GM18909 (cell line): ENCODE data around the gene XYLT1.

Experiments used
- ATAC-seq: cut with Tn5 transposase; IDR thresholded peaks from one replicate; pipeline ENCODE4 v1.9.1; 2021; ENCODE audit warnings: mild to moderate bottlenecking; ENCODE audit not compliant: unreplicated experiment, poor library complexity

Gene XYLT1

GRCh38 chr16:17381784-17382183, 89.0 kb downstream of the XYLT1 start:
- no peak for ATAC-seq

DNA sequence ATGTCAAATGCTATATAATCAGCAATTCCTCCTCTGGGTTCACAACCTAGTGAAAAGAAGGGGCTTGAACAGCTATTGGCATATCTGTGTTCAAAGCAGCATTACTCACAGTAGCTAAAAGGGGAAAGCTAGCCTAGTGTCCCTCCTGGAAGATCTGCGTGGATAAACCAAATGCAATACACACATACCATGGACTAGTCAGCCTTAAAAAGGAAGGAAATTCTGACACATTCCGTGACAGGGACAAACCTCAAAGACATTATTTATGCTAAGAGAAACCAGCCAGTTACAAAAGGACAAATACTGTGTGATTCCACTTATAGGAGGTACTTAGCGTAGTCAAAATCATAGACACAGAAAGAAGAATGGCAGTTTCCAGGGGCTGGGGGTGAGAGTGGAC, 90.1 kb downstream of the XYLT1 start:
- ATAC-seq = no peak

DNA sequence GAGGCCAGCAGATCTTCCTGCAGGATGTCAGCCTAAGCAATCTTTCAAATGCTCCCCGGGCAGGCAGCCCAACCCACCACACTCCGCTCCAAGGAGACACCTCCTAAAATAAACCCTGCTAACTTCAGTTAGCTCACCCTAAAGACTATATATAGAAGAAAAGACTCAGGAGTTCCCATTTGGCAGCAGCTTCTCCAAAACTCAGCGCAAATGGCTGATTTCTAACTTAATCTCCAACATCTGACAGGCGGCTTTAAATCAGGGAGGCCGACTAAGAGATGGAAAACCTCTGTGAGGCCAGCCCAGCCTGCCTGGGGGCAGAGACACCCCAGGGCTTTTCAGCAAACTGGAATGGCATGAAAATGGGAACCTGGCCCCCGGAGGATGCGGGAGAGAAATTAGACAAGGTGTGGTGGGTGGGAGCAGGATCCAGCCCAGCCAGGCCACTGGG, 91.6 kb downstream of the XYLT1 start:
- no peak for ATAC-seq

DNA sequence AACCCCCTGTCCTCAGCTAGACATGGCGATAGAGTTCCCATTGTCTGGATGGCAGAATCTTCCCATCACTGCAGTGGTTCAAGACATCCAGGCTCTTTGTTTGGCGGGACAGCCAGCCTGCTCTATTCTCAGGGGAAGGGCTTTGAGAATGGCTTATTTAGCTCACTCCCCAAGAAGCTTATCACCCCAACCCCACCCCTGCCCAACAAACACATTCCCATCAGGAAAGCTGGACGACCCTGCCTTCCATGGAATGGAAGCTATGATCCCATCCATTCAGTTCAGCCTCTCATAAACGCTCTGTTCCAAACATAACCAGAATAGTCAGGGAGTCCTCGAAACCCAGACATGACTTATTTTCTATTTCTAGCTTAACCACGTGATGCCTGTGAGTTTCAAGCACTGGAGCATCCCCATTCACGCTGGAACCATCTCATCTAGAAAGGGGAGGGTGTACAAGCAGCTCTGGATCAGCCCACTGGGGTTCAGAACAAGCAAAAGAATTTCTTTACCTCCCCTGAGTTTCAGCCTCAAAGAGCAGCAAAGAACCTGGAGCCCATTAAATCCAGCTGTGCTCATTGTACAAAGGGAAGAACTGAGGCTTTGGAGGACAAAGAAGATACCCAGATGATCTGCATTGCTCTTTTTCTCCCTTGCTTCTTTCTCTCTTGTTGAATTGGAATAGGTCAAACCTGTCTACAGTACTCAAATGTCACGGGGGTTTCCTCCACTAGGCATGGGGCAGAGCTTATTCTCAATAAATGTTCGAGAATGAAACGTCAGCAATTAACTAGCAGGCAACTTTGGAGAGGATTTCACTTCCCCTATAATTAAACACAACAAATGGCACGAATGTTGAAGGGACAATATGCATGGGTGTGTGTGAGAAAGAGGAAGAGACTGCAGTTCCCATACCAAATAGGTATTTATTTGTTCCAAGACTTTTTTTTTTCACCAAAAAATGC, 93.1 kb downstream of the XYLT1 start:
- ATAC-seq = no peak

DNA sequence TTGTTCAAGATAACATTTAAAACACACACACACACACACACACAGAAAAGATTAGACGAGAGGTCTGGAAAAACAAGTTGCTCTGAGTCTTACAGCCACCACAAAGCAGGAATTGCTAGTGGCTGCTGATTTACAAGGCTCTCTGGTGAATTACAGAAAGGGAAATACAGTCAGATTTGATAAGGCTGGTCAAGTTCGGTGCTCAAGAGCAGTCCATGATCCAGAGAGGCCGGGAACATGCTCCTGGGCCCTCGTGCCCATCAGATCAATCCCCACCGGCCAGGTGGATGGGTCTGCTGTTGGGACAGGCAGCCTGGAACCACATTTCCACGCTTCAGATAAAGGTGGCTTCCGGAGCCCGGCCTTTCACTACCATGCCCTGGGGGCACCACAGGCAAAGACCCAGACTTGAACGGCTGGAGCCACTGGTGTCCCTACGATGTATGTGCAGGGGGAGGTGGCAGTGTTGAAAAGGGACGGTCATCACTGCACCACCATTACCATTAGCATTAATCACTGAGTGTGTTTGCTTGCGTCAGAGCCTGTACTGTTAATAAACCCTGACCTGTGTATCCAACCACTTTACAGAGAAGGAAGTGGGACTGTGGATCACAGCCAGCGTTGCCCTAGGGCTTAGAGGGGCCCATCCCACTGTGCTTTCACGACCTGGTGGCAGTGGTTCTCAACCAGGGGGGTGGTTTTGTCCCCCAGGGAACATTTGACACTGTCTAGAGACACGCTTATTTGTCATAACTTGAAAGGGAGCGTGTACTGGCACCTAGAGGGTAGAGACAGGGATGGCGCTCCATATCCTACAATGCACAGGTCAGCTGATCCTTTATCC, 95.1 kb downstream of the XYLT1 start:
- no peak for ATAC-seq

GRCh38 chr16:17374668-17375255, 96.0 kb downstream of the XYLT1 start:
- no peak for ATAC-seq

GRCh38 chr16:17373533-17373932, 97.2 kb downstream of the XYLT1 start:
- no peak for ATAC-seq

GRCh38 chr16:17372386-17372785, 98.4 kb downstream of the XYLT1 start:
- ATAC-seq = no peak

GRCh38 chr16:17371299-17371698, 99.5 kb downstream of the XYLT1 start:
- ATAC-seq = no peak

DNA sequence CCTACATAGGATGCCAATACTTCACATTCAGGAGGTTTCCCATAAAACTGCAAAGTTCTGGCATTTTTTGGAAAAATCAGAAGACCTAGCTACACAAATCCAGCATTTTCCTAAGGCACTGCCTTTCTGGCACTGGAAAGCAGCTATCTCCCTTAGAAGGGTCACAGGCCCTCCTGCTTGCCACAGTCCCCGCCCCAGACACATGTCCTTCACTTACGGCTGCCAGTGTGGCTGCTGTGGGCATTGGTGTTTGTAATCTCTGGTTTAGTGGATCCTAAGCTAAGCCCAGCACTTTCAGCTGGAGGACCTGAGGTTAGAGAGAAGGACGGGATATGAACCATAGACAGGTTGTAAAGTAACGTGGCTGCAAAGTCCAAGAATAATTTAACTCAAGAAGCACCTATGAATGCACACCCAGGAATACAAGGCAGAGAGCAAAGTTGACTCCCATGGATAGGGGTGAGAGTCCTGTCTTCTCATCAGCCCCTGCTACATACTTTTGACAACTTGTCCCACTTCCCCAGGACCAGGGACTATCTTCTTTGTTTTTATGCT, 100.0 kb downstream of the XYLT1 start:
- ATAC-seq = no peak

DNA sequence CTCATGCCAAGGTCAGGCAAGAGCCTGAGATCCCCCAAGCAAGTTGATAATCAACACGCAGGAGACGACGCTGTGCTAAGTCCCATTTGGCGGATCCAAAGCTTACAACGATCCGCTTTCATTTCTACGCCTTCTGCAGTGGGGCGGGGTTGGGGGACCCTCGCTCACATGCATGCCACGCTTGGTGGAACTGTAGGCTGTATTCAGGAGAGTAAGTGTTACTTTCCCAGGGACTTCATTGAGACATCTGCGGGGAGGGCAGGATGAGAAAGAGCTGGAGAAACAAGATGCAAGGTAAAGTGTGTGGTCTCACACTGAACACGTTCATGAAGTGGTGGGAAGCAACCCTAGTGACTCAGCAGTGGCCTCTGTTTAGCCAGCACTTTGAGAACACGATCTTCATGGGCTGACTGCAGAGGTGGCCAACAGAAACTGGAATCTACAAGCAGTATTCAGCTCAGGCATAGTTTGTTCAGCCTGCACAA, 100.5 kb downstream of the XYLT1 start:
- no peak for ATAC-seq

DNA sequence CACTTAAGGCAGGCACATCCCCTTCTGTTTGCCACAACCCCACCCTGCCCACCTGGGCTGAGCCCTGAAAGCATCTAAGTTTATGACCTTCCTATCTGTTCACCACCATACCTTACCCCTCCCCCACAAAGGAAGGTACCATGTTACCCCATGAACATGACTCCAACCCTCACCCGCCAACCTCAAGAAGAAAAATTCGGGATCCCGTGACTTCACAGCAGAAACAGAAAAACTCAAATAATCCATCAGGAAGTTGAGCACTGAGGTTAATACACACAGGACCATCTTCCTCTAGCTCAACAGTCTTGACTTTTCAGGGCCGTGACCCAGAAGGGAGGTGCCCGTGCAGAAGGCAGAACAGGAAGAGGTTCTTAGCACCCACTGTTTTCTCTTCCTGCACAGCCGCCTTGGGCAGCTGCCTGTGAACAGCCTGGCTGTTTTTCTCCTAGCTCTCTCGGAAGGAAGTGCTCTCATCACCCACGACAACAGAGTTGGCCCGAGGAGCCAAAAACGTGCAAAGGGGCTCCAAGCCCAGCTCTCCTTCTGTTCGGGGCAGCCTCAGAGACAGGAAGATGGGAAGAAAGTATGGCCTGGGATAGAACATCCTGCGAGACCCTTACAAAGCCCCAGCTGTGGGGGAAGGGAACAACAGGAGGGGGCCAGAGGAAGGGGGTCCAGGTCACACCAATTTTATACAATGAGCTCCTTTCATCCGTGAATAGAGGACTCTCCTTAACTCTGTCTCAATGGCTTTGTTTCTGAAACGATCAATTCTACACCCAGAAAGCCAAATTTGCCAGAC, 101.1 kb downstream of the XYLT1 start:
- peak; percentile 84 for ATAC-seq

DNA sequence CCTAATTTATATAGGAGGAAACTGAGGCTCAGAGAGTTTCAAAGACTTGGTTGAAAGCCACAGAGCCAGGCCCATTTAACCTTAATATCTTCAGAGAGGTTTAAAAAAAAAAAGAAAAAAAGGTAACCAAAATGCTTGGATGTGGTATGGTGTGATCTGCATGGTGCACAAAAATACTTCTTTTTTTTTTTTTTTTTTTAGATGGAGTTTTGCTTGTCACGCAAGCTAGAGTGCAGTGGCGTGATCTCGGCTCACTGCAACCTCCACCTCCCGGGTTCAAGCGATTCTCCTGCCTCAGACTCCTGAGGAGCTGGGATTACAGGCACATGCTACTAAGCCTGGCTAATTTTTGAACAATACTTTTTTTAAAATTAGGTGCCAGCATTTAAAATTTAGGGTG, 101.8 kb downstream of the XYLT1 start:
- no peak for ATAC-seq

- ATAC-seq = no peak
Measured at GRCh38 chr16:17368446-17368845, 102.3 kb downstream of the XYLT1 start.

DNA sequence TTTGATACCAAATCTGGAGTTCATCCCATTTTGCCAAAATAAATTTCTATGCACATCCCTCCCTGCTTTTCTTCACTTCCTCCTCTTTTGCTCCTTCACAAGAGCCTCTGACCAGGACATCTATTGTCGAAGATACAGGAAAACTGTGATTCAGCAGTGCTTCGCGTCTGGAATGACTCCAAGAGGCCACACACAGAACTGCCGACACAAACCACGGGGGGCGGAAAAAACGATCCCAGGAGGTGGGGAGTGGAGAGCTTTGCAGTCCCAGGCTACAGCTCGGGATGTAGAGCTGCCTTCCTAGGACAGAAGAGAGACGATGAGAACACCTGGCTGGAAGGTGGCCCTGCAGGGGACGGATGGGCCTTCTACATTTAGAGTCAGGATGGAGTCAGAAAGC, 102.8 kb downstream of the XYLT1 start:
- no peak for ATAC-seq

DNA sequence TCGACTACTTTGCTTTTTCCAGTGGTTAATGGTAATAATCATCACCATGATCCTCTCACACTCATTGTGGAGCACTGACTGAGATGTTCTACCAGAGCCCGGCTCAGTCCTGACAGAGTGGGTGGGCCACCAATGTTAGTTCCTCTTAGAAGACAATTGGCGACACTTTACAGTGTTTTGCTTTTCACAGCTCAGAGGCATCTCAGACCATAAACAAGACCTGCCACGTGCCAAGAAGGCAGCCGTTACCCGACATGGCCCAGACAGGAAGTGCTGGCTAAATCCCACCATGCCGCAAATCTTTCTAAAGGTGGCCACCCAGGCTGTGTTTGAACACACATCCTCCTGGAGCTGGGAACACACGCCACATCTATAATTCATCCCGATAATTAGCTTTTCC, 103.7 kb downstream of the XYLT1 start:
- ATAC-seq = no peak

DNA sequence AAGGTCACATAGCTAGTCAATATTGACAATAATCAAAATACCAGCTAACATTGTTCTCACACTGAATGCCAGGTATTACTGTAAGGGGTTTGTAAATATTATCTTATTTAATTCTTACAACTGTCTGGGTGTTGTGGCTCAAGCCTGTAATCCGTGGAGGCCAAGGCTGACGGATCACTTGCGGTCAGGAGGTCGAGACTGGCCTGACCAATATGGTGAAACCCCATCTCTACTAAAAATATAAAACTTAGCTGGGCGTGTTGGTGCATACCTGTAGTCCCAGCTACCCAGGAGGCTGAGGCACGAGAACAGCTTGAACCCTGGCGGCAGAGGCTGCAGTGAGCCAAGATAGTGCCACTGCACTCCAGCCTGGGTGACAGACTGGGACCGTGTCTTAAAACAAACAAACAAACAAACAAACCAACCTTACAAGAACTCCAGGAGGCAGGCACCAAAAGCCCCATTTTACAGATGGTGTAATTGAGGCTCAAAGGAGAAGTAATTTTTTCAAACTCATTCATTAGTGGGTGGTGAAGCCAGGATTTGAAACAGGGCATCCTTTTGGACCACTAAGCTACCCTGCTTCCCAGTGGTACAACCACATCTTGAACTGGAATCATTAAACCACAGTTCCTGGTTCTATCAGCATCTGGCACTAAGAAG, 104.3 kb downstream of the XYLT1 start:
- ATAC-seq = no peak

DNA sequence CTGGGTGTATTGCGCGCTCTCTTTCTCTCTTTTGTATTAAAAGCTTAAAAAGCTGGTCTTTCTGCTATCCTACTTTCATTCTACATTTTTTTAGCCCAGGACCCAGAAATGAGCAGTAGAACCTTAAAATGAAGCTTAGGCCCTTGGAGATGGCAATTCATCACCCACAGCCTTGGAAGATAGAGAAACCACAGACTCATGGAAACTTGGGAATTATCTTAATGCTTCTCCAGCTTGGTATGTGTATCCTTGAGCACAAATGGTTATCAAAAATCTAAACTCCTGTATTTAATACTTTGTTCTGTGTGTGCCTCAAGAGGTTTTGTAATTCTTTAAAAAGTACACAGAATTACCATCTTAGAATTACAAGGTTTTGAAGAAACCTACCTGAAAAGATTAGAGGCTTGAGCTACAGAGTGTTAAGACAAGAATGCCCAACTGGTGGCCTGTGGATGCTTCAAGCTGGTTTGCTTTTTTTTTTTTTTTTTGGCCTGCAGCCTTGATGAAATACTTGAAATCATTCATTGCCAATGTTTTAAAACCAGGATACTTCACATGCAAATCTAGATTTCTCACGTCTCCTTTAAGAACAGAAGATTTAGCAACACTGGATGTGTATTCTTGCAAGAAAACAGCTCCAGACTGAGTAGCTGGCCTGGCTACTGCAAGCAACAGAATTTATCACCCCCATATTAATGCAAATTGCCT, 105.0 kb downstream of the XYLT1 start:
- no peak for ATAC-seq

GRCh38 chr16:17365211-17365541, 105.6 kb downstream of the XYLT1 start:
- no peak for ATAC-seq
